HEK293T (cell line): ENCODE measurements around the gene PAK6.

Experiments used
- ARNT ChIP-seq: fragments of 450-650 bp; IDR thresholded peaks from 2 replicates; pipeline ENCODE4 v1.6.1; 2017; ENCODE audit warnings: mild to moderate bottlenecking
- FOXA1 ChIP-seq: fragments of 450-650 bp; IDR thresholded peaks from 2 replicates; pipeline ENCODE4 v1.6.1; 2016; ENCODE audit warnings: mild to moderate bottlenecking
- FOXK2 ChIP-seq: fragments of 450-650 bp; IDR thresholded peaks from 2 replicates; pipeline ENCODE4 v1.6.1; 2016; ENCODE audit warnings: mild to moderate bottlenecking
- FOXM1 ChIP-seq: fragments of 450-650 bp; IDR thresholded peaks from 2 replicates; pipeline ENCODE4 v1.6.1; 2017; ENCODE audit warnings: mild to moderate bottlenecking, borderline replicate concordance
- SP1 ChIP-seq: fragments of 450-650 bp; IDR thresholded peaks from 2 replicates; pipeline ENCODE4 v1.6.1; 2017
- SUZ12 ChIP-seq: fragments of 450-650 bp; IDR thresholded peaks from 2 replicates; pipeline ENCODE4 v1.6.1; 2016; ENCODE audit warnings: mild to moderate bottlenecking
- TARDBP ChIP-seq: fragments of 450-650 bp; IDR thresholded peaks from 2 replicates; pipeline ENCODE4 v1.6.1; 2016
- ZNF384 ChIP-seq: fragments of 450-650 bp; IDR thresholded peaks from 2 replicates; pipeline ENCODE4 v1.6.1; 2016

DNA sequence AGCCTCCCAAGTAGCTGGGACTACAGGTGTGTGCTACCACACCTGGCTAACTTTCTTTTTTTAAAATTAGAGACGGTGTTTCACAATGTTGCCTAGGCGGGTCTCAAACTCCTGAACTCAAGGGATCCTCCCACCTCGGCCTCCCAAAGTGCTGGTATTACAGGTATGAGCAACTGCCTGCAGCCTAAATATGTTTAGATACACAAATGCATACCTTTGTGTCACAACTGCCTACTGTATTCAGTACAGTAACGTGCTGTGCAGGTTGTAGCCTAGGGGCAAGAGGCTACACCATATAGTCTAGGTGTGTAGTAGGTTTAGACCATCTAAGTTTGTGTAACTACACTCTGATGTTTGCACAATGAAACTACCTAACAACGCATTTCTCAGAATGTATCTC, 9.5 kb upstream of the PAK6 start:
- TF ChIP-seq SUZ12 (no peak), ARNT (no peak), FOXM1 (no peak), SP1 (no peak), FOXK2 (no peak), ZNF384 (no peak), FOXA1 (no peak), TARDBP (no peak)
